Pancreas (tissue), 10 donors: ENCODE results near the gene MAD1L1. TPM values are rescaled to one million over a fixed set of nuclear protein-coding genes. Genes with fewer than 3 reads are reported as not detected.
"Not testable (repeated sequence)": the region's sequence is repeated elsewhere in the genome, so short reads cannot be mapped to it uniquely, and the experiment has no call there.

Source experiments
- ATAC-seq, 4 donors: fragments of 200-7000 bp; cut with Tn5 transposase; one replicate each; pipeline versions ENCODE4 v1.8.0 to v1.9.1; 2020; ENCODE audit warnings: mild to moderate bottlenecking in 4 of 4, moderate library complexity in 4 of 4
- DNase-seq, 6 donors: peaks; one replicate each; pipeline ENCODE4 v3.0.0-alpha.2; 2020
- FAIRE-seq: peaks from 2 replicates; lab custom pipeline; 2012; peaks lifted over from hg19 to GRCh38; lab: Jason Lieb, UNC
- H3K27ac ChIP-seq, 4 donors: fragments of 200-600 bp; sonication (generic); 1 replicate in 3 of 4; 2 replicates in 1 of 4; pipeline versions ENCODE4 v1.5.0 to v1.8.0; 2020
- H3K27me3 ChIP-seq, 4 donors: fragments of 200-600 bp; one replicate each; pipeline ENCODE4 v1.8.0; 2021
- H3K36me3 ChIP-seq, 3 donors: fragments of 200-600 bp; sonication (generic) in 1 of 3; one replicate each; pipeline versions ENCODE4 v1.5.0 to v1.8.0; 2020 to 2021
- H3K4me1 ChIP-seq, 3 donors: fragments of 200-600 bp; one replicate each; pipeline ENCODE4 v1.8.0; 2021
- H3K4me3 ChIP-seq, 4 donors: fragments of 200-600 bp; sonication (generic) in 2 of 4; one replicate each; pipeline versions ENCODE4 v1.5.0 to v1.8.0; 2020 to 2021
- H3K9me3 ChIP-seq, 4 donors: fragments of 200-600 bp; one replicate each; pipeline ENCODE4 v1.8.0; 2021
- CTCF ChIP-seq, 4 donors: fragments of 200-600 bp; sonication (generic) in 3 of 4; IDR thresholded peaks; one replicate each; pipeline versions ENCODE4 v1.5.0 to v1.8.0; 2021; ENCODE audit warnings: antibody characterized with exemption in 4 of 4
- WGBS, 2 donors: extraction: QIAGEN DNeasy Blood & Tissue Kit; methylation state at CpG; one replicate each; pipeline ENCODE4 v1.1.7; 2013; 5-methylcytosine and 5-hydroxymethylcytosine counted together
- intact Hi-C, 3 donors: fragments of 100-400 bp; cut with DNase I; formaldehyde crosslinking; loops; one replicate each; pipeline versions ENCODE4 v1.11.1 to v1.14.2; 2022
- polyA plus RNA-seq, 2 donors: library from polyadenylated mRNA; stranded (reverse); fragments of 200-250 nt; gene quantifications; one replicate each; pipeline ENCODE4 v1.2.3, GENCODE V29; 2013
- total RNA-seq, 6 donors: library from RNA; stranded (reverse); fragmentation: NEBNext Ultra II Directional in 4 of 6; extraction: Animal tissue kit (Norgen Biotek cat#: 25700) in 4 of 6; gene quantifications; one replicate each; pipeline versions ENCODE4 v1.2.1 to v1.2.4, GENCODE V29; 2021 to 2023
- donor health status: healthy with polysubstance abuse.
- donor health status: DM: no; HTN: no; CAD: no; lungs with moderate emphysema.
- donor health status: DM: no; HTN: no; CAD: no.
- donor health status: control.
- donor health status: control.
- donor health status: Bipolar disorder and iron deficiency.
- donor health status: DM: yes; HTN: yes; CAD: no.
- donor health status: DM: no; HTN: no; CAD: no.
- donor health status: DM: no; HTN: no; CAD: no.
- donor health status: DM: yes; HTN: yes; CAD: no.

Gene MAD1L1
- total and polyA plus RNA-seq, 8 donors = 9.8 to 28.2 (median 11.9) TPM

- Histone ChIP-seq H3K27ac (no peak overlapping the region), H3K4me3 (no peak overlapping the region), H3K4me1 (no peaks in the 10 kb centered on the region), H3K27me3 (no peaks in the 10 kb centered on the region), H3K36me3 (no peaks in the 10 kb centered on the region), H3K9me3 (no peaks in the 10 kb centered on the region)
- FAIRE-seq (no peak), DNase-seq (no peak), ATAC-seq (no peak)
- WGBS, 2 donors = 89 to 93% methylated on average over 9 of the region's 9 CpGs
- TF ChIP-seq CTCF (IDR thresholded peaks at IDR 0.05) = no peak
- intact Hi-C loops = no loop called here
Measured at GRCh38 chr7:1972744-1973143, 260.0 kb downstream of the MAD1L1 start.

- ATAC-seq (no peak), FAIRE-seq (no peak), DNase-seq (peak in 1 of 6 donors; percentile 28)
- no peaks in the 10 kb centered on the region for H3K27me3 ChIP-seq
- TF ChIP-seq CTCF (IDR thresholded peaks at IDR 0.05) = no peak
- intact Hi-C loops = no loop called here
- no peaks in the 10 kb centered on the region for H3K4me1 ChIP-seq
- H3K4me3 ChIP-seq = no peak overlapping the region
- no peaks in the 10 kb centered on the region for H3K9me3 ChIP-seq
- WGBS, 2 donors = 93% methylated on average over 15 of the region's 15 CpGs
- H3K36me3 ChIP-seq = no peaks in the 10 kb centered on the region
- no peak overlapping the region for H3K27ac ChIP-seq
Measured at GRCh38 chr7:1971946-1972654, 260.6 kb downstream of the MAD1L1 start.

- DNase-seq = peak in 1 of 6 donors; percentile 30
- WGBS, 2 donors = 97% methylated on average over 19 of the region's 19 CpGs
- Histone ChIP-seq H3K4me1 (no peaks in the 10 kb centered on the region), H3K36me3 (no peaks in the 10 kb centered on the region), H3K27me3 (no peaks in the 10 kb centered on the region), H3K27ac (no peak overlapping the region), H3K9me3 (no peaks in the 10 kb centered on the region), H3K4me3 (no peak overlapping the region)
- no peak for FAIRE-seq
- no peak for ATAC-seq
- intact Hi-C loops = no loop called here
- TF ChIP-seq CTCF (IDR thresholded peaks at IDR 0.05) = no peak
Measured at GRCh38 chr7:1970895-1971294, 261.9 kb downstream of the MAD1L1 start.

- H3K4me1 ChIP-seq, H3K36me3 ChIP-seq, H3K9me3 ChIP-seq, H3K27ac ChIP-seq, intact Hi-C loops, H3K4me3 ChIP-seq, ATAC-seq, FAIRE-seq, H3K27me3 ChIP-seq: not testable (repeated sequence)
- 94 to 95% methylated on average over 10 of the region's 10 CpGs for WGBS, 2 donors
- peak in 1 of 6 donors; percentile 25 for DNase-seq
Measured at GRCh38 chr7:1970285-1970660, 262.5 kb downstream of the MAD1L1 start.

GRCh38 chr7:1969459-1970284 lies 263.1 kb downstream of the MAD1L1 start:
- peak in 1 of 6 donors; percentile 22 for DNase-seq
- ATAC-seq = no peak
- no peaks in the 10 kb centered on the region for H3K27me3 ChIP-seq
- intact Hi-C loops = no loop called here
- H3K27ac ChIP-seq = no peak overlapping the region
- WGBS, 2 donors = 94 to 95% methylated on average over 8 of the region's 8 CpGs
- no peaks in the 10 kb centered on the region for H3K36me3 ChIP-seq
- TF ChIP-seq CTCF (IDR thresholded peaks at IDR 0.05) = no peak
- no peak overlapping the region for H3K4me3 ChIP-seq
- no peak for FAIRE-seq
- H3K9me3 ChIP-seq = no peaks in the 10 kb centered on the region
- H3K4me1 ChIP-seq = no peaks in the 10 kb centered on the region
